Measurements from ENCODE around the gene PIPOX.

DNA sequence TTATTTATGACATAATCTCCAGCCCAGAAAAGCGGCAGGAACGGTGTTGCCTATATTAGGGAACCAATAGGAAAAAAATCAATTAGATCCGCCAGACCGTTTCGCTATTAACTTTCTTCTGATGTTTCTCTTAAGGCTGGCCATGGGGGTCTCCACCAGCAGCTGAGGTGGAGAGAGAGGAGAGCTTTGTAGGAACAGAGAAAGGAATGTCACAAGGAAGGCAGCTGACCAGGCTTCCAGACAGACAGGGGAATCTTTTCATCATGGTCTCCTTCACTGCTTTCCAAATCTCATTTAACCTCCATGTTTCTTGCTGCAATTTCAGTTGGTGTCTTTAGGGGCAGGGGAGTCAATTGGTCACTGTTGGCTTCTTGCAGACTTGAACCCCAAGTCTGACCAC lies 28.2 kb upstream of the PIPOX start:
- TF ChIP-seq, protein P1, sequence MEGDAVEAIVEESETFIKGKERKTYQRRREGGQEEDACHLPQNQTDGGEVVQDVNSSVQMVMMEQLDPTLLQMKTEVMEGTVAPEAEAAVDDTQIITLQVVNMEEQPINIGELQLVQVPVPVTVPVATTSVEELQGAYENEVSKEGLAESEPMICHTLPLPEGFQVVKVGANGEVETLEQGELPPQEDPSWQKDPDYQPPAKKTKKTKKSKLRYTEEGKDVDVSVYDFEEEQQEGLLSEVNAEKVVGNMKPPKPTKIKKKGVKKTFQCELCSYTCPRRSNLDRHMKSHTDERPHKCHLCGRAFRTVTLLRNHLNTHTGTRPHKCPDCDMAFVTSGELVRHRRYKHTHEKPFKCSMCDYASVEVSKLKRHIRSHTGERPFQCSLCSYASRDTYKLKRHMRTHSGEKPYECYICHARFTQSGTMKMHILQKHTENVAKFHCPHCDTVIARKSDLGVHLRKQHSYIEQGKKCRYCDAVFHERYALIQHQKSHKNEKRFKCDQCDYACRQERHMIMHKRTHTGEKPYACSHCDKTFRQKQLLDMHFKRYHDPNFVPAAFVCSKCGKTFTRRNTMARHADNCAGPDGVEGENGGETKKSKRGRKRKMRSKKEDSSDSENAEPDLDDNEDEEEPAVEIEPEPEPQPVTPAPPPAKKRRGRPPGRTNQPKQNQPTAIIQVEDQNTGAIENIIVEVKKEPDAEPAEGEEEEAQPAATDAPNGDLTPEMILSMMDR (IDR thresholded peaks at IDR 0.05), result no peak
- TF ChIP-seq POLR2A (IDR thresholded peaks at IDR 0.05), result no peak
